ENCODE results near the gene TMEM51.
"Not testable (repeated sequence)": the region's sequence is repeated elsewhere in the genome, so short reads cannot be mapped to it uniquely, and the experiment has no call there.

The TMEM51 gene

GRCh38 chr1:15128520-15129313, 24.8 kb upstream of the TMEM51 start:
- peak; percentile 75 for DNase-seq

- no peak for DNase-seq
Observed at GRCh38 chr1:15129944-15130343, 23.6 kb upstream of the TMEM51 start.

GRCh38 chr1:15130607-15131006, 22.9 kb upstream of the TMEM51 start:
- DNase-seq, result no peak

GRCh38 chr1:15132965-15133364, 20.6 kb upstream of the TMEM51 start:
- no peak for DNase-seq

- no peak for DNase-seq
Observed at GRCh38 chr1:15134285-15134684, 19.3 kb upstream of the TMEM51 start.

- not testable (repeated sequence) for DNase-seq
Observed at GRCh38 chr1:15135604-15136003, 17.9 kb upstream of the TMEM51 start.

- no peak for DNase-seq
Observed at GRCh38 chr1:15137809-15138208, 15.7 kb upstream of the TMEM51 start.

- DNase-seq, result no peak
Observed at GRCh38 chr1:15139654-15140350, 13.7 kb upstream of the TMEM51 start.

- DNase-seq, result no peak
Observed at GRCh38 chr1:15141935-15142539, 11.5 kb upstream of the TMEM51 start.

GRCh38 chr1:15145327-15145726, 8.2 kb upstream of the TMEM51 start:
- DNase-seq, result no peak

GRCh38 chr1:15146142-15146680, 7.3 kb upstream of the TMEM51 start:
- DNase-seq, result no peak

GRCh38 chr1:15146971-15147376, 6.6 kb upstream of the TMEM51 start:
- no peak for DNase-seq

- DNase-seq, result no peak
Observed at GRCh38 chr1:15148004-15148403, 5.5 kb upstream of the TMEM51 start.

- DNase-seq, result no peak
Observed at GRCh38 chr1:15148475-15148874, 5.1 kb upstream of the TMEM51 start.

- no peak for DNase-seq
Observed at GRCh38 chr1:15148941-15149340, 4.6 kb upstream of the TMEM51 start.

GRCh38 chr1:15150376-15150775, 3.2 kb upstream of the TMEM51 start:
- no peak for DNase-seq

- no peak for DNase-seq
Observed at GRCh38 chr1:15151377-15151806, 2.2 kb upstream of the TMEM51 start.

- DNase-seq, result no peak
Observed at GRCh38 chr1:15151871-15152270, 1.7 kb upstream of the TMEM51 start.

- DNase-seq, result no peak
Observed at GRCh38 chr1:15152318-15153183, 996 bp upstream of the TMEM51 start.

GRCh38 chr1:15153842-15154479, 414 bp downstream of the TMEM51 start:
- DNase-seq, result peak; percentile 42

- no peak for DNase-seq
Observed at GRCh38 chr1:15154480-15155036, 1.0 kb downstream of the TMEM51 start.

- DNase-seq, result no peak
Observed at GRCh38 chr1:15155191-15155590, 1.6 kb downstream of the TMEM51 start.
